Spleen (tissue), 7 donors: Measurements from ENCODE around the gene QKI.

Experiments used
- CTCF ChIP-seq, 11 experiments: fragments of 200-600 bp in 7 of 11; fragments of 450-650 bp in 4 of 11; sonication (generic) in 4 of 11; IDR thresholded peaks in 8 of 11; conservative IDR thresholded peaks in 3 of 11; 1 replicate in 7 of 11; 2 replicates in 4 of 11; pipeline versions ENCODE4 v1.4.0 to v1.8.0; 2016 to 2021; ENCODE audit warnings: antibody characterized with exemption in 11 of 11, inconsistent platforms in 4 of 11, mild to moderate bottlenecking in 1 of 11
- POLR2A ChIP-seq, 3 donors: fragments of 450-650 bp; IDR thresholded peaks; one replicate each; pipeline ENCODE4 v1.5.1; 2017; ENCODE audit warnings: antibody characterized with exemption in 3 of 3, mild to moderate bottlenecking in 1 of 3
- POLR2AphosphoS5 ChIP-seq, 3 donors: sonication (generic); formaldehyde crosslinking; IDR thresholded peaks; one replicate each; pipeline ENCODE4 v1.5.1; 2017; ENCODE audit warnings: antibody characterized with exemption in 3 of 3
- donor health status: DM: no; HTN: no; CAD: no; lungs with moderate emphysema.
- donor health status: DM: no; HTN: no; CAD: no.
- donor health status: DM: no; HTN: no; CAD: no.

- no peak for TF ChIP-seq POLR2AphosphoS5 (IDR thresholded peaks at IDR 0.05)
- no peak for TF ChIP-seq CTCF (IDR thresholded peaks at IDR 0.05 in 8 of 11, conservative IDR thresholded peaks at IDR 0.05 in 3 of 11)
- TF ChIP-seq POLR2A (IDR thresholded peaks at IDR 0.05), result no peak
Observed at GRCh38 chr6:163599136-163599535, 184.6 kb downstream of the QKI start.
